H1 (cell line): ENCODE measurements around the gene DNAJC6. TPM values are rescaled to one million over a fixed set of nuclear protein-coding genes. Genes with fewer than 3 reads are reported as not detected.

Experiments used
- CTCF ChIA-PET: fragments of 300-600 bp; sonication (Branson Sonifier 250); formaldehyde crosslinking; loops from one replicate; lab custom pipeline; 2021; ENCODE audit not compliant: partially characterized antibody; lab: Charles Lee
- POLR2A ChIA-PET: fragments of 300-600 bp; sonication (Branson Sonifier 250); formaldehyde crosslinking; loops from one replicate; lab custom pipeline; 2021; ENCODE audit warnings: inconsistent platforms; ENCODE audit not compliant: partially characterized antibody; lab: Charles Lee
- DNase-seq, 2 experiments: peaks; one replicate each; pipeline versions ENCODE4 v3.0.0 to v3.0.0-alpha.2; 2010 to 2022; ENCODE audit warnings: low spot score in 2 of 2, low read depth in 1 of 2, mixed read lengths in 1 of 2
- FAIRE-seq: peaks from 2 replicates; lab custom pipeline; 2011; peaks lifted over from hg19 to GRCh38; lab: Jason Lieb, UNC
- H2AFZ ChIP-seq: 2 replicates; pipeline ENCODE4 v1.8.1; 2012; ENCODE audit warnings: low read length, inconsistent platforms
- H2AK5ac ChIP-seq: 2 replicates; pipeline ENCODE4 v1.6.1; 2013; ENCODE audit warnings: low read depth, low read length
- H2BK120ac ChIP-seq: replicated peaks from 2 replicates; pipeline ENCODE3; 2013; ENCODE audit warnings: low read depth, low read length, inconsistent platforms
- H2BK12ac ChIP-seq: 2 replicates; pipeline ENCODE4 v1.6.1; 2013; ENCODE audit warnings: low read depth, low read length
- H2BK15ac ChIP-seq: 2 replicates; pipeline ENCODE4 v1.6.1; 2013; ENCODE audit warnings: low read length
- H2BK20ac ChIP-seq: 2 replicates; pipeline ENCODE4 v1.6.1; 2013; ENCODE audit warnings: low read length
- H2BK5ac ChIP-seq: 2 replicates; pipeline ENCODE4 v1.6.1; 2013; ENCODE audit warnings: low read depth, low read length
- H3K14ac ChIP-seq: 2 replicates; pipeline ENCODE4 v1.6.1; 2013; ENCODE audit warnings: inconsistent platforms; ENCODE audit not compliant: insufficient read length
- H3K18ac ChIP-seq: 2 replicates; pipeline ENCODE4 v1.6.1; 2013; ENCODE audit warnings: low read length; ENCODE audit errors: extremely low read depth
- H3K23ac ChIP-seq: 2 replicates; pipeline ENCODE4 v1.6.1; 2013; ENCODE audit warnings: inconsistent platforms; ENCODE audit not compliant: insufficient read length
- H3K23me2 ChIP-seq: 2 replicates; pipeline ENCODE4 v1.6.1; 2013; ENCODE audit warnings: low read depth, low read length
- H3K27ac ChIP-seq: 2 replicates; pipeline ENCODE4 v1.6.1; 2011; ENCODE audit warnings: low read depth, low read length, inconsistent platforms
- H3K27me3 ChIP-seq, 4 experiments: replicated peaks in 1 of 4; 1 replicate in 1 of 4; 2 replicates in 3 of 4; pipeline versions ENCODE4 v1.6.1 to v1.8.1; 2011 to 2013; ENCODE audit warnings: low read length in 3 of 4, mild to moderate bottlenecking in 3 of 4, inconsistent platforms in 2 of 4, mixed read lengths in 2 of 4, moderate library complexity in 1 of 4; ENCODE audit not compliant: control insufficient read depth in 3 of 4, insufficient read depth in 3 of 4; ENCODE audit errors: extremely low read depth in 1 of 4
- H3K36me3 ChIP-seq, 4 experiments: 2 replicates each; pipeline versions ENCODE4 v1.6.1 to v1.8.1; 2011 to 2013; ENCODE audit warnings: mild to moderate bottlenecking in 4 of 4, low read length in 3 of 4, moderate library complexity in 2 of 4, control low read depth in 1 of 4, inconsistent platforms in 1 of 4; ENCODE audit not compliant: insufficient read depth in 4 of 4, control insufficient read depth in 2 of 4
- H3K4ac ChIP-seq: replicated peaks from 2 replicates; pipeline ENCODE3; 2013; ENCODE audit warnings: low read length, low read depth, mixed read lengths, inconsistent platforms; ENCODE audit not compliant: insufficient read length
- H3K4me1 ChIP-seq, 4 experiments: replicated peaks in 1 of 4; 1 replicate in 1 of 4; 2 replicates in 3 of 4; pipeline versions ENCODE4 v1.6.1 to v1.8.1; 2011 to 2013; ENCODE audit warnings: low read length in 3 of 4, inconsistent platforms in 2 of 4, mixed read lengths in 1 of 4; ENCODE audit not compliant: insufficient read depth in 4 of 4, control insufficient read depth in 3 of 4
- H3K4me2 ChIP-seq, 2 experiments: 2 replicates each; pipeline versions ENCODE4 v1.6.1 to v1.8.1; 2011 to 2013; ENCODE audit warnings: low read depth in 2 of 2, low read length in 2 of 2, control low read depth in 1 of 2, inconsistent platforms in 1 of 2, mild to moderate bottlenecking in 1 of 2; ENCODE audit not compliant: insufficient read depth in 1 of 2
- H3K4me3 ChIP-seq, 4 experiments: fragments of 200-600, 300-600 bp in 1 of 4; sonication (generic), shearing (Covaris generic), sonication (Bioruptor Twin) in 1 of 4; 2 replicates each; pipeline versions ENCODE4 v1.5.1 to v1.8.1; 2011 to 2016; ENCODE audit warnings: low read length in 4 of 4, low read depth in 3 of 4, control low read depth in 2 of 4, inconsistent platforms in 2 of 4, mild to moderate bottlenecking in 2 of 4, mixed read lengths in 1 of 4, moderate library complexity in 1 of 4; ENCODE audit not compliant: insufficient read depth in 2 of 4; ENCODE audit errors: extremely low read depth in 1 of 4
- H3K56ac ChIP-seq: replicated peaks from 2 replicates; pipeline ENCODE3; 2013; ENCODE audit warnings: low read depth, mild to moderate bottlenecking, mixed read lengths, low read length, inconsistent platforms; ENCODE audit not compliant: insufficient read length
- H3K79me1 ChIP-seq: 2 replicates; pipeline ENCODE4 v1.6.1; 2013; ENCODE audit warnings: low read depth, low read length, control low read depth
- H3K79me2 ChIP-seq, 2 experiments: 2 replicates each; pipeline versions ENCODE4 v1.6.1 to v1.8.1; 2012 to 2013; ENCODE audit warnings: low read length in 2 of 2, mild to moderate bottlenecking in 2 of 2, inconsistent platforms in 1 of 2; ENCODE audit not compliant: insufficient read depth in 2 of 2, control insufficient read depth in 1 of 2
- H3K9ac ChIP-seq, 4 experiments: replicated peaks in 1 of 4; 1 replicate in 1 of 4; 2 replicates in 3 of 4; pipeline versions ENCODE4 v1.6.1 to v1.8.1; 2011 to 2013; ENCODE audit warnings: low read depth in 3 of 4, low read length in 3 of 4, control low read depth in 2 of 4, mild to moderate bottlenecking in 2 of 4, moderate library complexity in 2 of 4, inconsistent platforms in 1 of 4; ENCODE audit errors: extremely low read depth in 1 of 4
- H3K9me3 ChIP-seq, 2 experiments: 2 replicates each; pipeline versions ENCODE4 v1.6.1 to v1.8.1; 2012 to 2013; ENCODE audit warnings: mild to moderate bottlenecking in 2 of 2, moderate library complexity in 2 of 2, control low read depth in 1 of 2, inconsistent platforms in 1 of 2, low read depth in 1 of 2, low read length in 1 of 2, mixed read lengths in 1 of 2; ENCODE audit not compliant: insufficient read depth in 2 of 2
- H4K20me1 ChIP-seq, 2 experiments: replicated peaks in 1 of 2; 2 replicates each; pipeline versions ENCODE3 to v1.8.1; 2011 to 2013; ENCODE audit warnings: inconsistent platforms in 2 of 2, low read length in 2 of 2, mild to moderate bottlenecking in 1 of 2; ENCODE audit not compliant: insufficient read depth in 2 of 2, control insufficient read depth in 1 of 2
- H4K5ac ChIP-seq: 2 replicates; pipeline ENCODE4 v1.6.1; 2013; ENCODE audit warnings: low read length, low read depth, mixed read lengths, inconsistent platforms; ENCODE audit not compliant: insufficient read length
- H4K8ac ChIP-seq: 2 replicates; pipeline ENCODE4 v1.8.0; 2013; ENCODE audit warnings: mild to moderate bottlenecking, moderate library complexity, low read length, inconsistent platforms; ENCODE audit not compliant: insufficient read depth; ENCODE audit errors: extremely low read depth
- H4K91ac ChIP-seq: replicated peaks from 2 replicates; pipeline ENCODE3; 2013; ENCODE audit warnings: low read length, mixed read lengths, inconsistent platforms; ENCODE audit not compliant: insufficient read length
- CREB1 ChIP-seq: IDR thresholded peaks from 2 replicates; pipeline ENCODE4 v1.6.1; 2012; ENCODE audit warnings: inconsistent platforms
- FOSL1 ChIP-seq: IDR thresholded peaks from 2 replicates; pipeline ENCODE4 v1.6.1; 2011; ENCODE audit warnings: mild to moderate bottlenecking, low read depth, low read length, moderate library complexity; ENCODE audit not compliant: insufficient read depth
- HDAC6 ChIP-seq: IDR thresholded peaks from one replicate; pipeline ENCODE4 v1.7.1; 2012; ENCODE audit warnings: low read depth, mild to moderate bottlenecking, inconsistent platforms, low read length, moderate library complexity
- POLR2A ChIP-seq, 2 experiments: IDR thresholded peaks; 1 replicate in 1 of 2; 2 replicates in 1 of 2; pipeline ENCODE4 v1.6.1; 2011; ENCODE audit warnings: low read depth in 2 of 2, low read length in 2 of 2, mild to moderate bottlenecking in 2 of 2; ENCODE audit errors: control extremely low read depth in 1 of 2
- RAD21 ChIP-seq, 2 experiments: IDR thresholded peaks in 1 of 2; conservative IDR thresholded peaks in 1 of 2; 2 replicates each; pipeline ENCODE4 v1.6.1; 2011; ENCODE audit warnings: low read depth in 2 of 2, low read length in 2 of 2, improper control_type of control experiment in 1 of 2, inconsistent platforms in 1 of 2, mild to moderate bottlenecking in 1 of 2, moderate library complexity in 1 of 2
- RBBP5 ChIP-seq: IDR thresholded peaks from 2 replicates; pipeline ENCODE4 v1.7.1; 2012; ENCODE audit warnings: low read depth, mild to moderate bottlenecking, inconsistent platforms, low read length, moderate library complexity, borderline replicate concordance
- SAP30 ChIP-seq: fragments of 300-600 bp; sonication (generic); IDR thresholded peaks from 2 replicates; pipeline ENCODE4 v1.7.1; 2012; ENCODE audit warnings: low read length, moderate library complexity, mild to moderate bottlenecking, inconsistent platforms; ENCODE audit not compliant: insufficient read depth, insufficient replicate concordance
- SP2 ChIP-seq: IDR thresholded peaks from 2 replicates; pipeline ENCODE4 v1.6.1; 2012; ENCODE audit warnings: mild to moderate bottlenecking, low read length, inconsistent platforms
- TCF12 ChIP-seq: IDR thresholded peaks from 2 replicates; pipeline ENCODE4 v1.6.1; 2011; ENCODE audit warnings: low read depth, mild to moderate bottlenecking, low read length
- YY1 ChIP-seq: IDR thresholded peaks from 2 replicates; pipeline ENCODE4 v1.6.1; 2011; ENCODE audit warnings: low read depth, mild to moderate bottlenecking, low read length
- WGBS, 2 experiments: shearing (Covaris generic) in 1 of 2; methylation state at CpG; one replicate each; pipeline versions ENCODE4 v1.1.6 to v1.1.7; 2013 to 2015; ENCODE audit warnings: low lambda C conversion rate in 2 of 2, mixed read lengths in 2 of 2, inconsistent platforms in 1 of 2, low coverage in 1 of 2, missing lambda C conversion rate in 1 of 2; ENCODE audit not compliant: insufficient replicate concordance in 2 of 2, insufficient coverage in 1 of 2, insufficient read length in 1 of 2; ENCODE audit errors: extremely low coverage in 1 of 2, missing lambda C conversion rate in 1 of 2; 5-methylcytosine and 5-hydroxymethylcytosine counted together
- polyA plus RNA-seq, 7 experiments: library from polyadenylated mRNA; depleted of rRNA in 3 of 7; stranded (reverse) in 5 of 7; unstranded in 2 of 7; fragments of >200 nt in 5 of 7; fragments of 200-250 nt in 2 of 7; gene quantifications; 1 replicate in 5 of 7; 2 replicates in 1 of 7; 4 replicates in 1 of 7; pipeline versions ENCODE4 v1.2.1 to v1.2.3, GENCODE V29; 2011 to 2013; ENCODE audit warnings: missing spikeins in 2 of 7, mixed read lengths in 2 of 7
- total RNA-seq: library from RNA; stranded (reverse); fragmentation: NEBNext Ultra II Directional; extraction: Animal tissue kit (Norgen Biotek cat#: 25700); gene quantifications from 2 replicates; pipeline ENCODE4 v1.2.1, GENCODE V29; 2021

DNAJC6 gene
- total and polyA plus RNA-seq, 2 of the 8 experiments (the other 6 are each of a cell fraction or from before 2014, with no cell fraction given), result 1.6 to 3.0 TPM

GRCh38 chr1:65409816-65410326 lies 100.5 kb downstream of the DNAJC6 start:
- ChIA-PET POLR2A (interaction anchor here (1.5 kb wide), 1 partner anchor 10 kb away, joined by 5 read pairs; no protein-coding TSS in a partner anchor), CTCF (interaction anchor here (0.7 to 1.5 kb wide), 5 partner anchors 9 to 91 kb away, joined by 3 to 4 read pairs (median 3); no protein-coding TSS in a partner anchor)
- no peak for FAIRE-seq
- H3K27me3 ChIP-seq, result no peaks in the 10 kb centered on the region
- H2BK12ac ChIP-seq, result no peak overlapping the region
- 77% methylated on average over 4 of the region's 4 CpGs; no CpG with 5 or more reads in 1 of the 2 experiments for WGBS, 2 experiments
- no peak overlapping the region for H2BK20ac ChIP-seq
- no peak overlapping the region for H4K5ac ChIP-seq
- H3K56ac ChIP-seq, result no peak overlapping the region
- H3K9me3 ChIP-seq, result no peaks in the 10 kb centered on the region
- no peak for DNase-seq
- H2BK5ac ChIP-seq, result no peak overlapping the region
- no peak overlapping the region for H2AK5ac ChIP-seq
- H3K14ac ChIP-seq, result no peak overlapping the region
- no peak overlapping the region for H4K91ac ChIP-seq
- H3K36me3 ChIP-seq, result no peaks in the 10 kb centered on the region
- no peak overlapping the region for H3K4me3 ChIP-seq
- no peaks in the 10 kb centered on the region for H3K79me2 ChIP-seq
- no peak overlapping the region for H3K4me2 ChIP-seq
- no peaks in the 10 kb centered on the region for H3K79me1 ChIP-seq
- no peak for TF ChIP-seq TCF12
- no peak for TF ChIP-seq POLR2A (IDR thresholded peaks at IDR 0.05; ENCODE audit: control extremely low read depth in 1 of 2, low read depth in 2 of 2, low read length in 2 of 2)
- TF ChIP-seq RBBP5, result no peak
- TF ChIP-seq YY1, result no peak
- no peak for TF ChIP-seq HDAC6
- TF ChIP-seq CREB1, result no peak
- no peak for TF ChIP-seq FOSL1
- no peak for TF ChIP-seq SAP30
- TF ChIP-seq RAD21 (IDR thresholded peaks at IDR 0.05 in 1 of 2, conservative IDR thresholded peaks at IDR 0.05 in 1 of 2; ENCODE audit: low read depth in 2 of 2, low read length in 2 of 2), result no peak
- no peak for TF ChIP-seq SP2
- H2AFZ ChIP-seq, result no peak overlapping the region
- no peaks in the 10 kb centered on the region for H4K20me1 ChIP-seq
- no peak overlapping the region for H2BK15ac ChIP-seq
- no peak overlapping the region for H3K4ac ChIP-seq
- no peak overlapping the region for H3K9ac ChIP-seq
- H3K27ac ChIP-seq, result no peak overlapping the region
- H3K23me2 ChIP-seq, result no peaks in the 10 kb centered on the region
- no peak overlapping the region for H3K18ac ChIP-seq
- no peak overlapping the region for H4K8ac ChIP-seq
- no peak overlapping the region for H3K23ac ChIP-seq
- H3K4me1 ChIP-seq, result no peaks in the 10 kb centered on the region; a peak in 1 of 7 replicates
- H2BK120ac ChIP-seq, result no peak overlapping the region
